Measurements from ENCODE around the gene MPV17L2. TPM values are rescaled to one million over a fixed set of nuclear protein-coding genes. Genes with fewer than 3 reads are reported as not detected.

The MPV17L2 gene
- total and polyA plus RNA-seq, 2 donors from 2014 or later: 11.5 to 31.1 TPM

DNA sequence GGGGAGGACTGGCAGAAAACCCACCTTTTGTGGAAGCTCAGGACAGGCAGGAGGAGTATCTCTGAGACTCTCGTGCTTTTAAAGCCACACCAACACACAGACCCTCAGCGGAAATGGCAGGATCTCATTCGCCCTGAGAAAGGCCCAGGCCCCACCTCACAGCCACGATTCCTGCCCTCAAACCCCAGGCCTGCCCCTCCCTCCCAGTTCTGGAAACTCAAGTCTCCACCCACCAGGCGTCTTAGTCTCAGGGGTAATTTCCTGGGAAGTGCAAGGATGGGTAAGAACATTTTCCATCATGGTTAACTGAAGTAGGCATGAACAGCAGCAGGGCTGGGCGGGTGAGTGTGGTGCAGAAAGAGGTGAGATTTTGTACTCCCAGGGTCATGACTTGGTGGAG is 41.2 kb downstream of the MPV17L2 start:
- no peak for DNase-seq
- Histone ChIP-seq H3K4me3 (ENCODE audit: low read length in 3 of 3) (no peak overlapping the region), H3K4me1 (ENCODE audit: control insufficient read depth in 2 of 3, insufficient read depth in 2 of 3, low read depth in 1 of 3, low read length in 3 of 3) (no peaks in the 10 kb centered on the region), H3K9me3 (ENCODE audit: control insufficient read depth in 2 of 3, insufficient read depth in 1 of 3, low read length in 3 of 3) (peaks cover 0 to 3% (median 0%) of the 10 kb centered on the region in 3 donors), H3K27ac (ENCODE audit: low read depth in 2 of 2, low read length in 2 of 2) (no peak overlapping the region), H3K36me3 (ENCODE audit: control insufficient read depth in 2 of 3, insufficient read depth in 3 of 3, low read length in 3 of 3) (no peaks in the 10 kb centered on the region), H3K27me3 (ENCODE audit: control insufficient read depth, insufficient read depth, low read length) (no peaks in the 10 kb centered on the region), H3K9ac (ENCODE audit: low read length in 3 of 3) (no peak overlapping the region)
- no peak for FAIRE-seq
- intact Hi-C loops (cut with DNase I): no loop called here
- TF ChIP-seq, protein P1, sequence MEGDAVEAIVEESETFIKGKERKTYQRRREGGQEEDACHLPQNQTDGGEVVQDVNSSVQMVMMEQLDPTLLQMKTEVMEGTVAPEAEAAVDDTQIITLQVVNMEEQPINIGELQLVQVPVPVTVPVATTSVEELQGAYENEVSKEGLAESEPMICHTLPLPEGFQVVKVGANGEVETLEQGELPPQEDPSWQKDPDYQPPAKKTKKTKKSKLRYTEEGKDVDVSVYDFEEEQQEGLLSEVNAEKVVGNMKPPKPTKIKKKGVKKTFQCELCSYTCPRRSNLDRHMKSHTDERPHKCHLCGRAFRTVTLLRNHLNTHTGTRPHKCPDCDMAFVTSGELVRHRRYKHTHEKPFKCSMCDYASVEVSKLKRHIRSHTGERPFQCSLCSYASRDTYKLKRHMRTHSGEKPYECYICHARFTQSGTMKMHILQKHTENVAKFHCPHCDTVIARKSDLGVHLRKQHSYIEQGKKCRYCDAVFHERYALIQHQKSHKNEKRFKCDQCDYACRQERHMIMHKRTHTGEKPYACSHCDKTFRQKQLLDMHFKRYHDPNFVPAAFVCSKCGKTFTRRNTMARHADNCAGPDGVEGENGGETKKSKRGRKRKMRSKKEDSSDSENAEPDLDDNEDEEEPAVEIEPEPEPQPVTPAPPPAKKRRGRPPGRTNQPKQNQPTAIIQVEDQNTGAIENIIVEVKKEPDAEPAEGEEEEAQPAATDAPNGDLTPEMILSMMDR (IDR thresholded peaks at IDR 0.05; ENCODE audit: borderline replicate concordance, extremely low read depth, insufficient read depth): no peak

DNA sequence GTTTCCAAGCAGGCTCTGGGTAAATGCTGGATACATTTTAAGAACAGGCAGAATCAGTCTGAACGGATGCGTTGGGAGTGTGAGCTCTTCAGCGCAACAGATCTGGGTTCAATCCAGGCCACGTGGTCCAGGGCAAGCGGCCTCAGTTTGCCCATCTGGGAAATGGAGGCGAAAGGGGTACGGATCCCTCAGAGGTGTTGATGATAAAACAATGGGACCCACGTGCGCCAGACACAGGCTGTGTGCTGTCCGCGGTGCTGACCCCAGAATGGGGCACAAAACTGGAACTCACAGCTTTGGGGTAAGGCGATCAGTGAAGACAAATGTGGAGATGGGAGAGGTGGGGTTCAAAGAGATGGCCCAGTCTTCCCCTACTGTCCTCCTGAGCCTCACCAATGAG is 46.3 kb downstream of the MPV17L2 start:
- no peak for FAIRE-seq
- H3K4me1 ChIP-seq (ENCODE audit: control insufficient read depth in 2 of 3, insufficient read depth in 2 of 3, low read depth in 1 of 3, low read length in 3 of 3): no peaks in the 10 kb centered on the region
- TF ChIP-seq, protein P1 (IDR thresholded peaks at IDR 0.05; ENCODE audit: borderline replicate concordance, extremely low read depth, insufficient read depth): no peak
- H3K36me3 ChIP-seq (ENCODE audit: control insufficient read depth in 2 of 3, insufficient read depth in 3 of 3, low read length in 3 of 3): no peaks in the 10 kb centered on the region
- intact Hi-C loops (cut with DNase I): no loop called here
- no peak overlapping the region for H3K27ac ChIP-seq (ENCODE audit: low read depth in 2 of 2, low read length in 2 of 2)
- H3K9ac ChIP-seq (ENCODE audit: low read length in 3 of 3): no peak overlapping the region
- H3K9me3 ChIP-seq (ENCODE audit: control insufficient read depth in 2 of 3, insufficient read depth in 1 of 3, low read length in 3 of 3): no peaks in the 10 kb centered on the region
- no peaks in the 10 kb centered on the region for H3K27me3 ChIP-seq (ENCODE audit: control insufficient read depth, insufficient read depth, low read length)
- no peak overlapping the region for H3K4me3 ChIP-seq (ENCODE audit: low read length in 3 of 3)
- no peak for DNase-seq

DNA sequence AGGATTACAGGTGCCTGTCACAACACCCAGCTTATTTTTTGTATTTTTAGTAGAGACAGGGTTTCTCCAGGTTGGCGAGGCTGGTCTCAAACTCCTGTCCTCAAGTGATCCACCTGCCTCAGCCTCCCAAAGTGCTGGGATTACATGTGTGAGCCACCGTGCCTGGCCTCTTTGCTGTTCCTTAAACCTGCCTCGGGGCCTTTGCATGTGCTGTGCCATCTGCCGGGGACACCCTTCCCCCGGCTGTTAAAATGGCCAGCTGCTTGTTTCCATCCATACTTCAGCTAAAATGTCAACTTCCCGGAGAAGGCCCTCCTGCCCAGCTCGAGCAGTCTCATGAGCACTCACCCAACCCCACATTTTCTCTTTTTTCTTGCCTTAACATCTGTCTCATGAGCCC is 52.3 kb downstream of the MPV17L2 start:
- TF ChIP-seq, protein P1 (IDR thresholded peaks at IDR 0.05; ENCODE audit: borderline replicate concordance, extremely low read depth, insufficient read depth): no peak
- intact Hi-C loops (cut with DNase I): no loop called here
- Histone ChIP-seq H3K27ac (ENCODE audit: low read depth in 2 of 2, low read length in 2 of 2) (no peak overlapping the region), H3K4me3 (ENCODE audit: low read length in 3 of 3) (no peak overlapping the region), H3K9me3 (ENCODE audit: control insufficient read depth in 2 of 3, insufficient read depth in 1 of 3, low read length in 3 of 3) (no peaks in the 10 kb centered on the region), H3K36me3 (ENCODE audit: control insufficient read depth in 2 of 3, insufficient read depth in 3 of 3, low read length in 3 of 3) (no peaks in the 10 kb centered on the region), H3K4me1 (ENCODE audit: control insufficient read depth in 2 of 3, insufficient read depth in 2 of 3, low read depth in 1 of 3, low read length in 3 of 3) (no peaks in the 10 kb centered on the region), H3K27me3 (ENCODE audit: control insufficient read depth, insufficient read depth, low read length) (no peaks in the 10 kb centered on the region), H3K9ac (ENCODE audit: low read length in 3 of 3) (no peak overlapping the region)
- FAIRE-seq (no peak), DNase-seq (no peak)

Other genes with a start within 250 kb of the MPV17L2 start
- 0.19 TPM for gene KCNN1, start 226.1 kb upstream of the MPV17L2 start, total RNA-seq
- gene KCNN1, start 226.1 kb upstream of the MPV17L2 start, polyA plus RNA-seq (ENCODE audit: insufficient read depth, low read depth, low replicate concordance): 0.37 TPM
- gene ARRDC2, start 185.0 kb upstream of the MPV17L2 start, total RNA-seq: 68.4 TPM
- gene ARRDC2, start 185.0 kb upstream of the MPV17L2 start, polyA plus RNA-seq (ENCODE audit: insufficient read depth, low read depth, low replicate concordance): 20.8 TPM
- gene IL12RB1, start 106.3 kb upstream of the MPV17L2 start, total RNA-seq: 3.2 TPM
- gene IL12RB1, start 106.3 kb upstream of the MPV17L2 start, polyA plus RNA-seq (ENCODE audit: insufficient read depth, low read depth, low replicate concordance): 0.45 TPM
- 16.0 TPM for gene MAST3, start 95.4 kb upstream of the MPV17L2 start, total RNA-seq
- gene MAST3, start 95.4 kb upstream of the MPV17L2 start, polyA plus RNA-seq (ENCODE audit: insufficient read depth, low read depth, low replicate concordance): 5.6 TPM
- gene PIK3R2, start 40.1 kb upstream of the MPV17L2 start, total RNA-seq: 29.6 TPM
- gene PIK3R2, start 40.1 kb upstream of the MPV17L2 start, polyA plus RNA-seq (ENCODE audit: insufficient read depth, low read depth, low replicate concordance): 10.1 TPM
- 109 TPM for gene IFI30, start 19.4 kb upstream of the MPV17L2 start, total RNA-seq
- gene IFI30, start 19.4 kb upstream of the MPV17L2 start, polyA plus RNA-seq (ENCODE audit: insufficient read depth, low read depth, low replicate concordance): 173 TPM
- 5.2 TPM for gene RAB3A, start 10.8 kb downstream of the MPV17L2 start, total RNA-seq
- 10.5 TPM for gene RAB3A, start 10.8 kb downstream of the MPV17L2 start, polyA plus RNA-seq (ENCODE audit: insufficient read depth, low read depth, low replicate concordance)
- 2.0 TPM for gene PDE4C, start 33.2 kb downstream of the MPV17L2 start, total RNA-seq
- gene PDE4C, start 33.2 kb downstream of the MPV17L2 start, polyA plus RNA-seq (ENCODE audit: insufficient read depth, low read depth, low replicate concordance): not detected
- gene IQCN, start 81.2 kb downstream of the MPV17L2 start, total RNA-seq: 6.3 TPM
- 0.82 TPM for gene IQCN, start 81.2 kb downstream of the MPV17L2 start, polyA plus RNA-seq (ENCODE audit: insufficient read depth, low read depth, low replicate concordance)
- gene JUND, start 88.4 kb downstream of the MPV17L2 start, total RNA-seq: 181 TPM
- gene JUND, start 88.4 kb downstream of the MPV17L2 start, polyA plus RNA-seq (ENCODE audit: insufficient read depth, low read depth, low replicate concordance): 117 TPM
- 87.7 TPM for gene LSM4, start 129.9 kb downstream of the MPV17L2 start, total RNA-seq
- 245 TPM for gene LSM4, start 129.9 kb downstream of the MPV17L2 start, polyA plus RNA-seq (ENCODE audit: insufficient read depth, low read depth, low replicate concordance)
- 54.5 TPM for gene PGPEP1, start 147.4 kb downstream of the MPV17L2 start, total RNA-seq
- 76.1 TPM for gene PGPEP1, start 147.4 kb downstream of the MPV17L2 start, polyA plus RNA-seq (ENCODE audit: insufficient read depth, low read depth, low replicate concordance)
- 51.2 TPM for gene GDF15, start 192.9 kb downstream of the MPV17L2 start, total RNA-seq
- gene GDF15, start 192.9 kb downstream of the MPV17L2 start, polyA plus RNA-seq (ENCODE audit: insufficient read depth, low read depth, low replicate concordance): 154 TPM
- 13.1 TPM for gene LRRC25, start 204.4 kb downstream of the MPV17L2 start, total RNA-seq
- gene LRRC25, start 204.4 kb downstream of the MPV17L2 start, polyA plus RNA-seq (ENCODE audit: insufficient read depth, low read depth, low replicate concordance): 2.7 TPM
- gene SSBP4, start 226.2 kb downstream of the MPV17L2 start, total RNA-seq: 64.9 TPM
- gene SSBP4, start 226.2 kb downstream of the MPV17L2 start, polyA plus RNA-seq (ENCODE audit: insufficient read depth, low read depth, low replicate concordance): 74.9 TPM
- 68.6 TPM for gene ISYNA1, start 244.9 kb downstream of the MPV17L2 start, total RNA-seq
- 101 TPM for gene ISYNA1, start 244.9 kb downstream of the MPV17L2 start, polyA plus RNA-seq (ENCODE audit: insufficient read depth, low read depth, low replicate concordance)